IMR-90 (cell line): ENCODE results near the gene TUSC2.

Source experiments
- POLR2A ChIP-seq: IDR thresholded peaks from 2 replicates; pipeline ENCODE4 v1.6.1; 2012; ENCODE audit warnings: mild to moderate bottlenecking, low read depth, low read length
- RAD21 ChIP-seq: IDR thresholded peaks from 2 replicates; pipeline ENCODE4 v1.6.1; 2012; ENCODE audit warnings: low read length, improper control_type of control experiment
- RCOR1 ChIP-seq: IDR thresholded peaks from 2 replicates; pipeline ENCODE4 v1.6.1; 2012; ENCODE audit warnings: mild to moderate bottlenecking, low read length, improper control_type of control experiment; ENCODE audit not compliant: insufficient replicate concordance
- RFX5 ChIP-seq: IDR thresholded peaks from 2 replicates; pipeline ENCODE4 v1.8.0; 2012; ENCODE audit warnings: low read depth, mild to moderate bottlenecking, low read length, moderate library complexity
- SMC3 ChIP-seq: fragments of 150-350 bp; IDR thresholded peaks from 2 replicates; pipeline ENCODE4 v1.6.1; 2016; ENCODE audit warnings: low read depth, mild to moderate bottlenecking, antibody characterized with exemption, low read length, moderate library complexity
- TF ChIP-seq, protein P1 (sequence below): conservative IDR thresholded peaks from 2 replicates; pipeline ENCODE4 v1.5.1; 2012; ENCODE audit warnings: mild to moderate bottlenecking, low read depth, low read length, improper control_type of control experiment

DNA sequence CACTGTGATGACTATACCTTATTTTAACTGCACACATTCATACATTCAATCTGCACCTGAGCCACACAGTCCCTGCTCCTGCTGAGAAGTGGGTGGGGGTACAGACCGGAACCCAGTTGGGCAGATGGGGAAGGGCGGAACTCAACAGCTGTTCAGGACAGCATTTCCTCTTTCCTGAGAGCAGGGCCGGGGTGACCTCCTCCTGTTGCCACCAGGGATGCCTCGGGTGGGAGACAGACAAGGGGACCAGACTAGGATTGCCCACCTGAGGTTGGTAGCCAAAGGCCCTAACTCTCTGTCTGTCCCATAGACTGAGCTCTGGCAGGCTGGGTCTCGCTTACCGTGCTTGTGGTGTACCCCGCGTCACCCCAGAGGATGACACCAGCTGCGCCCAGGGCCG lies 9.4 kb downstream of the TUSC2 start:
- TF ChIP-seq SMC3 (no peak), RAD21 (no peak), RFX5 (no peak), POLR2A (no peak), RCOR1 (no peak)
- TF ChIP-seq, protein P1, sequence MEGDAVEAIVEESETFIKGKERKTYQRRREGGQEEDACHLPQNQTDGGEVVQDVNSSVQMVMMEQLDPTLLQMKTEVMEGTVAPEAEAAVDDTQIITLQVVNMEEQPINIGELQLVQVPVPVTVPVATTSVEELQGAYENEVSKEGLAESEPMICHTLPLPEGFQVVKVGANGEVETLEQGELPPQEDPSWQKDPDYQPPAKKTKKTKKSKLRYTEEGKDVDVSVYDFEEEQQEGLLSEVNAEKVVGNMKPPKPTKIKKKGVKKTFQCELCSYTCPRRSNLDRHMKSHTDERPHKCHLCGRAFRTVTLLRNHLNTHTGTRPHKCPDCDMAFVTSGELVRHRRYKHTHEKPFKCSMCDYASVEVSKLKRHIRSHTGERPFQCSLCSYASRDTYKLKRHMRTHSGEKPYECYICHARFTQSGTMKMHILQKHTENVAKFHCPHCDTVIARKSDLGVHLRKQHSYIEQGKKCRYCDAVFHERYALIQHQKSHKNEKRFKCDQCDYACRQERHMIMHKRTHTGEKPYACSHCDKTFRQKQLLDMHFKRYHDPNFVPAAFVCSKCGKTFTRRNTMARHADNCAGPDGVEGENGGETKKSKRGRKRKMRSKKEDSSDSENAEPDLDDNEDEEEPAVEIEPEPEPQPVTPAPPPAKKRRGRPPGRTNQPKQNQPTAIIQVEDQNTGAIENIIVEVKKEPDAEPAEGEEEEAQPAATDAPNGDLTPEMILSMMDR: no peak
